Measurements from ENCODE around the gene MDGA2. TPM values are rescaled to one million over a fixed set of nuclear protein-coding genes. Genes with fewer than 3 reads are reported as not detected.

Gene MDGA2
- total RNA-seq, 1 donor from 2014 or later, result 0.39 TPM

GRCh38 chr14:47278233-47278842 lies 397.1 kb downstream of the MDGA2 start:
- no peak overlapping the region for H3K27ac Mint-ChIP-seq (ENCODE audit: unreplicated experiment)

DNA sequence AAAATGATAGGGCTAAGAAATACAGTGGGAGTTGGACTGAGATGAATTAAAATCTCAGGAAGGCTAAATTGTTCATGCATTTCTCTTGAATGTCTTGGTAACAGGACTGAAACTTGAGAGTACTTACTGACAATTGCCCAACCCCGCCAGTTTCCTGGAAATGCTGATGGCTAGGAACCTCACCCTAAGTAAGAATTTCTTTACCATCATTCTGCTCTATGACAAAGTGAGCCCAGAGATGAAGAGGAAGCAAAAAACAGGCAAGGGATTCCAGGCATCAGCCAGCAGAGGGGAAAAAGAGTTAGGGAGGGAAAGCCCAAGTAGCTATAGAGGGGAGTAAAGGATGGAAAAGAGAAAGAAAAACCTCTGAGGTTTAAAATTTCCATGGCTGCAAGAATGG lies 397.7 kb downstream of the MDGA2 start:
- Mint-ChIP-seq H3K4me1 (ENCODE audit: low read depth, unreplicated experiment) (no peaks in the 10 kb centered on the region), H3K27ac (ENCODE audit: unreplicated experiment) (no peak overlapping the region), H3K36me3 (ENCODE audit: unreplicated experiment) (no peaks in the 10 kb centered on the region), H3K4me3 (ENCODE audit: unreplicated experiment) (no peak overlapping the region), H3K27me3 (ENCODE audit: unreplicated experiment) (no peaks in the 10 kb centered on the region), H3K9me3 (ENCODE audit: unreplicated experiment) (no peaks in the 10 kb centered on the region)
- no peak for DNase-seq
- TF ChIP-seq, protein P1, sequence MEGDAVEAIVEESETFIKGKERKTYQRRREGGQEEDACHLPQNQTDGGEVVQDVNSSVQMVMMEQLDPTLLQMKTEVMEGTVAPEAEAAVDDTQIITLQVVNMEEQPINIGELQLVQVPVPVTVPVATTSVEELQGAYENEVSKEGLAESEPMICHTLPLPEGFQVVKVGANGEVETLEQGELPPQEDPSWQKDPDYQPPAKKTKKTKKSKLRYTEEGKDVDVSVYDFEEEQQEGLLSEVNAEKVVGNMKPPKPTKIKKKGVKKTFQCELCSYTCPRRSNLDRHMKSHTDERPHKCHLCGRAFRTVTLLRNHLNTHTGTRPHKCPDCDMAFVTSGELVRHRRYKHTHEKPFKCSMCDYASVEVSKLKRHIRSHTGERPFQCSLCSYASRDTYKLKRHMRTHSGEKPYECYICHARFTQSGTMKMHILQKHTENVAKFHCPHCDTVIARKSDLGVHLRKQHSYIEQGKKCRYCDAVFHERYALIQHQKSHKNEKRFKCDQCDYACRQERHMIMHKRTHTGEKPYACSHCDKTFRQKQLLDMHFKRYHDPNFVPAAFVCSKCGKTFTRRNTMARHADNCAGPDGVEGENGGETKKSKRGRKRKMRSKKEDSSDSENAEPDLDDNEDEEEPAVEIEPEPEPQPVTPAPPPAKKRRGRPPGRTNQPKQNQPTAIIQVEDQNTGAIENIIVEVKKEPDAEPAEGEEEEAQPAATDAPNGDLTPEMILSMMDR (IDR thresholded peaks at IDR 0.05; ENCODE audit: partially characterized antibody, unreplicated experiment), result no peak

More at GRCh38 chr14:47278233-47278842, 397.1 kb downstream of the MDGA2 start:
- Mint-ChIP-seq H3K9me3 (ENCODE audit: unreplicated experiment) (no peaks in the 10 kb centered on the region), H3K36me3 (ENCODE audit: unreplicated experiment) (no peaks in the 10 kb centered on the region), H3K27me3 (ENCODE audit: unreplicated experiment) (no peaks in the 10 kb centered on the region), H3K4me3 (ENCODE audit: unreplicated experiment) (no peak overlapping the region), H3K4me1 (ENCODE audit: low read depth, unreplicated experiment) (no peaks in the 10 kb centered on the region)
- DNase-seq, result peak; percentile 79
- TF ChIP-seq, protein P1 (IDR thresholded peaks at IDR 0.05; ENCODE audit: partially characterized antibody, unreplicated experiment), result peak; percentile 87

GRCh38 chr14:47276931-47277330 lies 398.5 kb downstream of the MDGA2 start:
- Mint-ChIP-seq H3K36me3 (ENCODE audit: unreplicated experiment) (no peaks in the 10 kb centered on the region), H3K27me3 (ENCODE audit: unreplicated experiment) (no peaks in the 10 kb centered on the region), H3K4me3 (ENCODE audit: unreplicated experiment) (no peak overlapping the region), H3K4me1 (ENCODE audit: low read depth, unreplicated experiment) (no peaks in the 10 kb centered on the region), H3K9me3 (ENCODE audit: unreplicated experiment) (no peaks in the 10 kb centered on the region), H3K27ac (ENCODE audit: unreplicated experiment) (no peak overlapping the region)
- no peak for DNase-seq
- TF ChIP-seq, protein P1 (IDR thresholded peaks at IDR 0.05; ENCODE audit: partially characterized antibody, unreplicated experiment), result no peak

DNA sequence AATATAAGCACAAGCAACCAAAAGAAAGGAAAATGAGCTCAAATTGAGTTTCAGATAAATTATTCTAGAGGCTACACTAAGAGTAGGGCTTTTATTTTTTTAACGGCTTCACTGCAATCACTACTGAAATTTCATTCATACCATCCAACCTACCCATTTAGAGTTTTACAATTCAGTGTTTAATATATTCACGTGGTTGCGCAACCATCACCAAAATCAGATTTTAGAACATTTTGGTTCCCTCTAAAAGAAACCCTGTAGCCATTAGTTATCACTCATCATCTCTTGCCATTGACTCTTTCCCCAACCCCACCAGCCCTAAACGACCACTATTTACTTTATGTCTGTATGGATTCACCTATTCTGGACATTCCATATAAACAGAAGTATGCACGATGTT lies 401.5 kb downstream of the MDGA2 start:
- TF ChIP-seq, protein P1 (IDR thresholded peaks at IDR 0.05; ENCODE audit: partially characterized antibody, unreplicated experiment), result no peak
- Mint-ChIP-seq H3K27ac (ENCODE audit: unreplicated experiment) (peak overlapping the region; percentile 10), H3K4me3 (ENCODE audit: unreplicated experiment) (no peak overlapping the region), H3K9me3 (ENCODE audit: unreplicated experiment) (no peaks in the 10 kb centered on the region), H3K36me3 (ENCODE audit: unreplicated experiment) (no peaks in the 10 kb centered on the region), H3K27me3 (ENCODE audit: unreplicated experiment) (no peaks in the 10 kb centered on the region), H3K4me1 (ENCODE audit: low read depth, unreplicated experiment) (no peaks in the 10 kb centered on the region)
- DNase-seq, result no peak

- no peaks in the 10 kb centered on the region for H3K9me3 Mint-ChIP-seq (ENCODE audit: unreplicated experiment)
- no peaks in the 10 kb centered on the region for H3K36me3 Mint-ChIP-seq (ENCODE audit: unreplicated experiment)
- H3K4me3 Mint-ChIP-seq (ENCODE audit: unreplicated experiment), result no peak overlapping the region
- no peaks in the 10 kb centered on the region for H3K27me3 Mint-ChIP-seq (ENCODE audit: unreplicated experiment)
- H3K27ac Mint-ChIP-seq (ENCODE audit: unreplicated experiment), result no peak overlapping the region
- TF ChIP-seq, protein P1 (IDR thresholded peaks at IDR 0.05; ENCODE audit: partially characterized antibody, unreplicated experiment), result no peak
- H3K4me1 Mint-ChIP-seq (ENCODE audit: low read depth, unreplicated experiment), result no peaks in the 10 kb centered on the region
- no peak for DNase-seq
Measured at GRCh38 chr14:47270715-47271114, 404.7 kb downstream of the MDGA2 start.
